Mucosa of descending colon (tissue), 3 donors: ENCODE data around the gene PSMD1. TPM values are rescaled to one million over a fixed set of nuclear protein-coding genes. Genes with fewer than 3 reads are reported as not detected.
A peak's percentile ranks its signal among the peaks of the same experiment; 100 is the strongest.

Source experiments
- ATAC-seq: fragments of 200-7000 bp; cut with Tn5 transposase; one replicate; pipeline ENCODE4 v1.9.1; 2020; ENCODE audit warnings: mild to moderate bottlenecking, moderate library complexity
- DNase-seq, 3 donors: peaks; one replicate each; pipeline ENCODE4 v3.0.0-alpha.2; 2020
- H3K36me3 ChIP-seq: fragments of 200-600 bp; one replicate; pipeline ENCODE4 v1.8.0; 2021; ENCODE audit warnings: low read depth, mild to moderate bottlenecking
- H3K4me1 ChIP-seq: fragments of 200-600 bp; one replicate; pipeline ENCODE4 v1.8.0; 2021; ENCODE audit warnings: low read depth, mild to moderate bottlenecking
- H3K4me3 ChIP-seq: fragments of 200-600 bp; one replicate; pipeline ENCODE4 v1.8.0; 2021; ENCODE audit warnings: mild to moderate bottlenecking
- H3K9me3 ChIP-seq: fragments of 200-600 bp; one replicate; pipeline ENCODE4 v1.8.0; 2021; ENCODE audit warnings: mild to moderate bottlenecking
- CTCF ChIP-seq: fragments of 200-600 bp; IDR thresholded peaks from one replicate; pipeline ENCODE4 v1.8.0; 2022; ENCODE audit warnings: antibody characterized with exemption, mild to moderate bottlenecking
- intact Hi-C, 2 donors: fragments of 100-400 bp; cut with DNase I in 1 of 2; cut with micrococcal nuclease in 1 of 2; formaldehyde crosslinking; loops; one replicate each; pipeline versions ENCODE4 v1.11.0 to v1.11.1; 2022; cut with DNase I, micrococcal nuclease
- total RNA-seq, 3 donors: library from RNA; stranded (reverse); fragmentation: NEBNext Ultra II Directional in 2 of 3; extraction: Animal tissue kit (Norgen Biotek cat#: 25700) in 2 of 3; gene quantifications; one replicate each; pipeline versions ENCODE4 v1.2.1 to v1.2.4, GENCODE V29; 2021 to 2023
- donor health status: DM: no; HTN: no; CAD: no; lungs with moderate emphysema.
- donor health status: DM: no; HTN: no; CAD: no.
- donor health status: DM: no; HTN: yes; CAD: no.

Gene PSMD1
- total RNA-seq, 3 donors from 2014 or later, result 68.1 to 90.4 (median 76.6) TPM

- ATAC-seq, result no peak
- intact Hi-C loops, result no loop called here
- DNase-seq, result no peak
- H3K36me3 ChIP-seq, result no peaks in the 10 kb centered on the region
- TF ChIP-seq CTCF, result no peak
- no peaks in the 10 kb centered on the region for H3K9me3 ChIP-seq
- H3K4me1 ChIP-seq, result no peaks in the 10 kb centered on the region
- no peak overlapping the region for H3K4me3 ChIP-seq
These were observed 96.3 kb downstream of the PSMD1 start for GRCh38 chr2:231152800-231153557.

GRCh38 chr2:231159306-231159705 lies 102.6 kb downstream of the PSMD1 start:
- no peak overlapping the region for H3K4me3 ChIP-seq
- intact Hi-C loops, result no loop called here
- H3K4me1 ChIP-seq, result no peaks in the 10 kb centered on the region
- H3K36me3 ChIP-seq, result no peaks in the 10 kb centered on the region
- no peak for DNase-seq
- ATAC-seq, result no peak
- H3K9me3 ChIP-seq, result no peaks in the 10 kb centered on the region
- TF ChIP-seq CTCF, result no peak

- ATAC-seq, result no peak
- H3K4me1 ChIP-seq, result no peaks in the 10 kb centered on the region
- no peaks in the 10 kb centered on the region for H3K9me3 ChIP-seq
- DNase-seq, result no peak
- no peaks in the 10 kb centered on the region for H3K36me3 ChIP-seq
- no peak overlapping the region for H3K4me3 ChIP-seq
- intact Hi-C loops, result no loop called here
- no peak for TF ChIP-seq CTCF
These were observed 104.0 kb downstream of the PSMD1 start for GRCh38 chr2:231160701-231161100.

GRCh38 chr2:231161252-231161839 lies 104.7 kb downstream of the PSMD1 start:
- no peaks in the 10 kb centered on the region for H3K9me3 ChIP-seq
- DNase-seq (no peak), ATAC-seq (peak; percentile 13)
- TF ChIP-seq CTCF, result no peak
- intact Hi-C loops, result no loop called here
- no peaks in the 10 kb centered on the region for H3K4me1 ChIP-seq
- H3K4me3 ChIP-seq, result no peak overlapping the region
- H3K36me3 ChIP-seq, result no peaks in the 10 kb centered on the region

GRCh38 chr2:231161877-231162329 lies 105.2 kb downstream of the PSMD1 start:
- Histone ChIP-seq H3K9me3 (no peaks in the 10 kb centered on the region), H3K4me1 (no peaks in the 10 kb centered on the region), H3K36me3 (no peaks in the 10 kb centered on the region), H3K4me3 (no peak overlapping the region)
- no peak for TF ChIP-seq CTCF
- intact Hi-C loops, result no loop called here
- DNase-seq, result no peak
- ATAC-seq, result peak; percentile 42
